Iris pigment epithelial cell (primary cell): ENCODE measurements around the gene UCMA.
"Not testable (repeated sequence)": the region's sequence is repeated elsewhere in the genome, so short reads cannot be mapped to it uniquely, and the experiment has no call there.

Experiments
- DNase-seq: peaks from one replicate; pipeline ENCODE4 v3.0.0-alpha.2; 2011; ENCODE audit warnings: low read depth

The UCMA gene

GRCh38 chr10:13234172-13234571, at the start of gene UCMA:
TSS of gene UCMA (minus strand) at chr10:13234374. CDS start at chr10:13234258, 116 bp downstream.
- no peak for DNase-seq

GRCh38 chr10:13282348-13282747, 48.2 kb upstream of the UCMA start:
- DNase-seq = not testable (repeated sequence)

GRCh38 chr10:13276749-13277365, 42.7 kb upstream of the UCMA start:
- DNase-seq = peak; percentile 45

- DNase-seq = not testable (repeated sequence)
Measured at GRCh38 chr10:13276146-13276545, 42.0 kb upstream of the UCMA start.

GRCh38 chr10:13272164-13272571, 38.0 kb upstream of the UCMA start:
- peak; percentile 12 for DNase-seq

- DNase-seq = peak; percentile 10
Measured at GRCh38 chr10:13271552-13272163, 37.5 kb upstream of the UCMA start.

GRCh38 chr10:13270877-13271551, 36.8 kb upstream of the UCMA start:
- DNase-seq = peak; percentile 14

GRCh38 chr10:13268841-13269240, 34.7 kb upstream of the UCMA start:
- no peak for DNase-seq

GRCh38 chr10:13268310-13268709, 34.1 kb upstream of the UCMA start:
- no peak for DNase-seq

- DNase-seq = no peak
Measured at GRCh38 chr10:13263591-13263990, 29.4 kb upstream of the UCMA start.

GRCh38 chr10:13262433-13262832, 28.3 kb upstream of the UCMA start:
- no peak for DNase-seq

GRCh38 chr10:13257621-13258140, 23.5 kb upstream of the UCMA start:
- no peak for DNase-seq

GRCh38 chr10:13256627-13257026, 22.5 kb upstream of the UCMA start:
- DNase-seq = no peak

- DNase-seq = no peak
Measured at GRCh38 chr10:13253726-13254125, 19.6 kb upstream of the UCMA start.

GRCh38 chr10:13247784-13248183, 13.6 kb upstream of the UCMA start:
- no peak for DNase-seq

- no peak for DNase-seq
Measured at GRCh38 chr10:13247246-13247645, 13.1 kb upstream of the UCMA start.

- DNase-seq = not testable (repeated sequence)
Measured at GRCh38 chr10:13242260-13242659, 8.1 kb upstream of the UCMA start.

GRCh38 chr10:13241613-13242012, 7.4 kb upstream of the UCMA start:
- DNase-seq = no peak

GRCh38 chr10:13239923-13240322, 5.7 kb upstream of the UCMA start:
- DNase-seq = no peak

- DNase-seq = no peak
Measured at GRCh38 chr10:13238271-13239077, 4.3 kb upstream of the UCMA start.

GRCh38 chr10:13236638-13237037, 2.5 kb upstream of the UCMA start:
- no peak for DNase-seq

- DNase-seq = not testable (repeated sequence)
Measured at GRCh38 chr10:13234736-13235135, 562 bp upstream of the UCMA start.
